SKM-1 treated with dmso at 0.1 percent for 144 hours (cell line): ENCODE data around the gene SMAP1.

Experiments
- DNase-seq: peaks from one replicate; lab custom pipeline; 2025; ENCODE audit not compliant: unreplicated experiment; lab: John Stamatoyannopoulos, UW

SMAP1 gene

DNA sequence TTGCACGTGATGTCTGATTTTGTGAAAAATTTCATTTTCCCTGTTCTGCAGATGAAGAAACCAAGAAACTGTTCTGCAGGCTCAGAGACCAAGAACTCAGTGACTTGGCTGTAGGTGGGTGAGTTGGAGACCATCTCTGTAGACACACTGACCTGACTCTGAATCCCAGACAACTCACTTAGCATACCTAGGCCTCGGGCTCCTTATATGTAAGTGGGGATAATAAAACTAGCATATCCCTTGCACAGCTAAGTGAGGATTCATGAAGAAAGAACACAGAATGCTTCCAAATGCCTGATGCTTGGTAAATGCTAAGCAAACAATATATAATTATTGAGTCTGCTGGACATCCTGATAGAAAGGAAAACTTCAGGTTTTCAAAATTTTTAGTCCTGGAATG is 218.4 kb downstream of the SMAP1 start:
- DNase-seq, result no peak

DNA sequence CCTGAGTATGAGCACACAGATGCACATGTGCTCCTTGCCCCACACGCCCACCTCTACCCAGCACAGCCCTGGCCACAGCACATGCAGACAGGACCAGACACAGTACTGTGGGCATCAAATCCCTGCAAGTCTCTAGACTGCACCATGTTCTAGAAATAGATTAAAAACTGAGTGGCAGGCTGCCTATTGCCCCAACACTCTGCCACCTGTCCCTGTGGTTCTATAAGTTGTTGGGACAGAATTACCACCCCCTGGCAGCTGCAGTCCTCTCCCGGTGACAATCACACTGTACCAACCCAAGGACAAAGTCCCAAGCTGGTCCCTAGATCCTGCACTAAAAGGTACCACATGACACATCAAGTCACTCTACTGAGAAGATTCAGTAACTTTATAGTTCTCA is 219.0 kb downstream of the SMAP1 start:
- DNase-seq, result no peak

DNA sequence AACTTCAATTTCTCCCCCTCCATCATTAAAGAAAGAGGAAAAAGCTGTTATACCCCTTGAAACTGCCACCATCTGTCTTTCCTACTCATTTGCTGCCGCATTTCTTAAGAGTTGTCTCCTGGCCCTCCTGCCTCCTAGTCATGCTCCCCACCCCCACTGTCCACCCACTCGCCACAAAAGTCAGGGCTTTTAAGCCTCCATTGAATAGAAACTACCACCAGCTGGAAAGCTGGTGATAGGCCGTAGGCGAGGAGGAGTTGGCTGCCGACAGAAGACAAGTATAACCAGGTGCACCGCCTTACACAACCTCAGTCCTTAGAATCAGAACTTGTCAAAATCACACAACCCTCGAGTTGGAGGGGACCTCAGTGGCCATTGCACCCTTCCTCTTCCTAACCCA is 221.6 kb downstream of the SMAP1 start:
- no peak for DNase-seq

DNA sequence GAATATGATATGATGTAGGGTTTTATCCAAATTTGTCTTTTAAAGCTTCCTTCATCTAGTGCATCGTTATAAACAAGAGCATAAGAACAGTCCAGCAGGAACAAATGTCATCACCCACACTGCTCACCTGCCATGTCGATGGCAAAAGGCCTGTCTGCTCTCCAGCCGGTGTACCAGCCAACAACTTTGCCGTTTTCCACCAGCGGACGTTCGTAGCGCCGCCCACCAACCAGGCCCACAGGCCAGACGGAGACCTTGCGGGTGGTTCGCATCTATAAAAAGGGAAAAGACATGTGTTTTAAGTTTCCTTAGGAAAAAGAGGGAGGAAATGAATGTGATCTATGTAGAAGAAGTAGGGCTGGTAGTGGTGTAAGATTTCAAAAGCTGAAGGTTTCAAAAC is 226.3 kb downstream of the SMAP1 start:
- no peak for DNase-seq

DNA sequence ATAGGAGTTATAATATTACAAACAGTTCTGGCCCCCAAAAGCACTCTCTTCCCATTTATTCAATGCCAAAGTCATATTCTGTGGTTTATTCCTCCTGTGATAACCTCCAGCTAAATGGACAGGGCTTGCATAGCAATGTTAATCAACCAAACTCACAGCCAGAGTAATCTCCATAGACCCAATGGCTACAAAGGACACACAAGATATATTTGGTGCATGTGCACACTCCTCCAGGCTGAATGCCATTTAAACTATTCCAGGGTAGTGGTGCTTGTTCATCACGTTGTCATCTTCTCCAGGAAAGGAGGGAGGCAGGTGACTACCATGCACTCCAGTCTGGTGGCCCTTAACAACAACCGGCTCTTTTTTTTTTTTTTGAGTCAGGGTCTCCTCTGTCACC is 232.4 kb downstream of the SMAP1 start:
- no peak for DNase-seq

DNA sequence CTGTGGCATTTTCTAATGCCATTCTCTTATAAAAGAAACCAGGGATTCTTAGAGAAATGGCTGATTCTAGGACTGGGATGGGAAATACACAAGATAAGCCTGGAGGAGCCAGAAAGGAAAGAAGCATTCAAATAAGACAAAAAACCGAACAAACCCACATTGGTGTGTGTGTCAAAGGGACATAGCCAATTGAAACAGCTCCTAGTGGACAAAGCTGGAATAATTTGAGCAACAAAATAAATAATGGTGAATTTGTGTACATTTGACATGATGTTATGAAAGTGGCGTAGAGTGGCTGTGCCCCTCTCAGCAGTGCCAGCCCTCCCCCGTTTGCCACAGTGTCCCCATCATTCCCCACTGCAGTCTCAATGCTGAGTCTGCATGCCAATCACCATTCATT is 233.6 kb downstream of the SMAP1 start:
- no peak for DNase-seq

DNA sequence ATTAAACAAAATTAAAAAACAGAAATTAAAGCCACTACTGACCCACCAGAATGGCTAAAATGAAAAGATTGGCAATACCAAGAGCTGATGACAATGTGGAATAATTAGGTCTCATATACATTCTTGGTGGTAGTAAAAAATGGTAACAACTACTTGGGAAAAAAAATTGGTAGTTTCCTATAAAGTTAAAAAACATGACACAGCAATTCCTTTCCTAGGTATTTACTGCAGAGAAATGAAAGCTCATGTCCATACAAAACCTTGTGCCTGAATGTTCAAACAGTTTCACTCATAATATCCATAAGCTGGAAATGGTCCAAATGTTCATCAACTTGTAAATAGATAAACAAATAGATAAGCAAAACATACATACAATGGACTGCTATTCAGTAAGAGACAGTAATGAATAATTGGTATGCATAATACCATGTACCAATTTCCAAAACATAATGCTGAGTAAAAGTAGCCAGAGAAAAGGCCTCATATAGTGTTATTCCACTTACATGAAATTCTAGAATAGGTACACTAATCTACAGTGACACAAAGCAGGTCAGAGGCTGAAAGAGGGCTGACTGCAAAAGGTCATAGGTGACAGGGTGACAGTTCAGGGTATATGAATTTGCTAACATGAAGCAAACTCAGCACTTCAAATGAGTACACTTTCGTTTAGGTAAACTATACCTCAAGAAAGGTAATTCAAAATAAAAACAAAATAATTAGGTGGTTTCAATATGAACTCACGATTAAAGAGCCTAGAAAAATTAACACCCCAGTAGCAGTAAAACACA is 236.2 kb downstream of the SMAP1 start:
- DNase-seq, result no peak

DNA sequence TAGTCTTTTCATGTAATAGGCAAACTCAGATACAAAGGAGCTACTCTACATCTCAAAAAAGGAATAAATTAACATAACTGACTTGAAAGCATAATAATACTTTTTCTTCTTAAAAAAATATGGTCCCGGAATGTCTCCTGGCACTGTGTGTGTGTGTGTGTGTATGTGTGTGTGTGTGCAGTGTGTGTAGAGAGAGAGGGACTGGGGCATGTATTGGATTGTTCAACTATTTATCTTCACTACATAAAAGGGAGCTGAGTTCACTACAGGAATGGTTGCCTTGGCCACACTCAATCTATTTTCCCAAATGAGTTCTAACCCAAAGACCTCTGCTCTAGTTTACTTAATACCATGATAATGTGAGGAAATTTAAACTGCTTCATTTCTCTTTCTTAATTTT is 238.1 kb downstream of the SMAP1 start:
- DNase-seq, result no peak
